Measurements from ENCODE around the gene LRTM2. TPM values are rescaled to one million over a fixed set of nuclear protein-coding genes. Genes with fewer than 3 reads are reported as not detected.

LRTM2 gene
- total RNA-seq, 2 experiments from 2014 or later = not detected

- Mint-ChIP-seq H3K36me3 (no peaks in the 10 kb centered on the region), H3K27me3 (peaks cover 6% of the 10 kb centered on the region), H3K4me1 (ENCODE audit: low read depth) (no peaks in the 10 kb centered on the region), H3K27ac (no peak overlapping the region), H3K9me3 (no peaks in the 10 kb centered on the region), H3K4me3 (no peak overlapping the region)
- POLR2A ChIA-PET = no interaction called here
- intact Hi-C loops (cut with micrococcal nuclease) = no loop called here
- no peak for DNase-seq
- CTCF ChIA-PET = no interaction called here
These were observed 22.7 kb downstream of the LRTM2 start for GRCh38 chr12:1842905-1843640.

- Mint-ChIP-seq H3K9me3 (no peaks in the 10 kb centered on the region), H3K27me3 (peaks cover 6% of the 10 kb centered on the region), H3K4me1 (ENCODE audit: low read depth) (no peaks in the 10 kb centered on the region), H3K4me3 (no peak overlapping the region), H3K36me3 (no peaks in the 10 kb centered on the region), H3K27ac (no peak overlapping the region)
- no peak for DNase-seq
- intact Hi-C loops (cut with micrococcal nuclease) = no loop called here
- CTCF ChIA-PET = no interaction called here
- POLR2A ChIA-PET = no interaction called here
These were observed 23.3 kb downstream of the LRTM2 start for GRCh38 chr12:1843641-1844005.

DNA sequence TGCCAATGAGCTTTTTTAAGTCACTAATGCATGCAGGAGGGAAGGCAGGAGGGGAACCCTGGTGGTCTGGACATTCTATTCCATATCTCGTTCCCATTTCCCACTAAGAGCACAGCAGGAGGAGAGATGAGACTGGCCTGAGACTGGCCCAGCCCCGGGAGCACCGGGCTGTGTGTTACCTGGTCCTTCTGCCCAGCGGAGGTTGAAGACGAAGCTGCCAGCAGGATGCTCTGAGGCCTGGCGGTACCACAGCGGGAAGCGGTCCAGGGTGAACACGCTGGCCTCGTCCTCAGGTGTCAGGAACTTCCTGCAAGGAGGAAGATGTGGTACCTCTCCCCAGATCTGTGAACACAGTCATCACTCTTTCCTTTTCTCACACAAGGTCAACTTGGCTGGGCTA lies 23.9 kb downstream of the LRTM2 start:
- CTCF ChIA-PET = no interaction called here
- H3K4me3 Mint-ChIP-seq = no peak overlapping the region

DNA sequence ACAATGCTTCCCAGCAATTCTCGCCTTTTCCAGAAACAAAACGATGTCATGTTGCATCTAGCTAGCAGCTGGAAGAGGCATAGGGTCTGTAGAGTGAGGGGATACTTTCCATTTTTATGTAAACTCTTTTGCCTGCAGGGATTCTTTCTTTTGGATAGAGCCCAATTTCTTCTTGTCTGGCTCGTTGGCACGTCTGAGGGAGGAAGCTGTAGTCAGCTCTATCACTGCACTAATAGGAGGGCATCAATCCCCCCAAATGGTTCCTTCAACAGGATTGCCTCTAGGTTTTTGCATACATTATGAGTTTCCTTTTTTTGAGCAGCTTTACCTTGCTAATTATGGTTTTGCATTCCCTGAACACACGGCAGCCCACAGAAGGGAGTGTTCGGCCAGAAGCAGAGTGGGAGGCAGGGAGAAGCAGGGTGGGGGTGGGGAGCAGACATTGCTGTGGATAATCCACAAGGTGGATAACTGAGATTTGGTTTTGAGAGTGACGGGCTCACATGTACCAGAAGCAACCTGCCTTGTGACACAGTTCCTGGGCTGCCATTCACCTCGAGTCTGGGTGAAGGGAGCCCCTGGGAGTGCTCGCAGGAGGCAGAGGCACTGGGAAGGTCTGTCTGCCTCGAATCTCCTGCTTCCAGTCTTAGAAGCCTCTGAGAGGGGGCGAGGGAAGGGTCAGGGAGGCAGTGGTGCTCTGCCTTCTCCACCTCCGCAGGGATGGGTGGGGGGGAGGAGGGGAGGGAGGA lies 24.5 kb downstream of the LRTM2 start:
- DNase-seq = no peak
- no peaks in the 10 kb centered on the region for H3K4me1 Mint-ChIP-seq (ENCODE audit: low read depth)
- H3K36me3 Mint-ChIP-seq = no peaks in the 10 kb centered on the region
- no peaks in the 10 kb centered on the region for H3K9me3 Mint-ChIP-seq
- H3K27ac Mint-ChIP-seq = no peak overlapping the region
- H3K27me3 Mint-ChIP-seq = peaks cover 6% of the 10 kb centered on the region
- ChIA-PET POLR2A (no interaction called here), CTCF (no interaction called here)
- intact Hi-C loops (cut with micrococcal nuclease) = no loop called here
- no peak overlapping the region for H3K4me3 Mint-ChIP-seq

More for the DNA sequence above, 23.9 kb downstream of the LRTM2 start:
- Mint-ChIP-seq H3K4me1 (ENCODE audit: low read depth) (no peaks in the 10 kb centered on the region), H3K36me3 (no peaks in the 10 kb centered on the region), H3K27me3 (peaks cover 6% of the 10 kb centered on the region), H3K27ac (no peak overlapping the region), H3K9me3 (no peaks in the 10 kb centered on the region)
- POLR2A ChIA-PET = no interaction called here
- DNase-seq = no peak
- intact Hi-C loops (cut with micrococcal nuclease) = no loop called here

GRCh38 chr12:1845427-1845826 lies 25.1 kb downstream of the LRTM2 start:
- ChIA-PET POLR2A (no interaction called here), CTCF (no interaction called here)
- H3K4me1 Mint-ChIP-seq (ENCODE audit: low read depth) = no peaks in the 10 kb centered on the region
- H3K36me3 Mint-ChIP-seq = no peaks in the 10 kb centered on the region
- no peaks in the 10 kb centered on the region for H3K9me3 Mint-ChIP-seq
- no peak overlapping the region for H3K4me3 Mint-ChIP-seq
- no peak overlapping the region for H3K27ac Mint-ChIP-seq
- H3K27me3 Mint-ChIP-seq = peaks cover 6% of the 10 kb centered on the region
- DNase-seq = no peak
- intact Hi-C loops (cut with micrococcal nuclease) = no loop called here

- Mint-ChIP-seq H3K9me3 (no peaks in the 10 kb centered on the region), H3K27ac (no peak overlapping the region), H3K4me3 (no peak overlapping the region), H3K36me3 (no peaks in the 10 kb centered on the region), H3K27me3 (peaks cover 6% of the 10 kb centered on the region), H3K4me1 (ENCODE audit: low read depth) (no peaks in the 10 kb centered on the region)
- DNase-seq = no peak
- intact Hi-C loops (cut with micrococcal nuclease) = no loop called here
- ChIA-PET CTCF (no interaction called here), POLR2A (no interaction called here)
These were observed 25.5 kb downstream of the LRTM2 start for GRCh38 chr12:1845886-1846285.

- Mint-ChIP-seq H3K4me3 (no peak overlapping the region), H3K9me3 (no peaks in the 10 kb centered on the region), H3K4me1 (ENCODE audit: low read depth) (no peaks in the 10 kb centered on the region), H3K27ac (no peak overlapping the region), H3K36me3 (no peaks in the 10 kb centered on the region), H3K27me3 (peaks cover 6% of the 10 kb centered on the region)
- intact Hi-C loops (cut with micrococcal nuclease) = no loop called here
- DNase-seq = no peak
- CTCF ChIA-PET = no interaction called here
- POLR2A ChIA-PET = no interaction called here
These were observed 26.3 kb downstream of the LRTM2 start for GRCh38 chr12:1846421-1847405.

GRCh38 chr12:1847411-1847810 lies 27.0 kb downstream of the LRTM2 start:
- Mint-ChIP-seq H3K9me3 (no peaks in the 10 kb centered on the region), H3K27me3 (peaks cover 6% of the 10 kb centered on the region)
- intact Hi-C loops (cut with micrococcal nuclease) = no loop called here

DNA sequence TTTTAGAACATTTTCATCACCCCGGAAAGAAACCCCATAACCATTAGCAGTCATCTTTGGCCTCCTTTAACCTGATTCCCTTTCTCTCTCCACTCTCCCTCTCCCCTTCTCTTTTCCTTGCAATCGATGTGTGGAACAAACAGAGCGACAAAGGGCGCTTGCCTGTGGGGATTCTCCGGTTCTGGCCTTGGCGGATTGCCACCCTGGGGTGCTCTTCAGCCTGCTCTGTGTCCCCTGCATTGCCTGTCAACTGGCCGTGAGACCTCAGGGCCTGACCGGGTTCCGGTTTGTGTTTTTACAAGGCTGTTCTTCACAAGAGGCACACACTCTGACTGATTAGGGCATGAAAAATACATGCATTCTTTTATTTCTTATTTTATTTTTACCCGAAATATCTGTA lies 27.8 kb downstream of the LRTM2 start:
- ChIA-PET CTCF (no interaction called here), POLR2A (no interaction called here)
- no peaks in the 10 kb centered on the region for H3K9me3 Mint-ChIP-seq
- no peak overlapping the region for H3K27ac Mint-ChIP-seq
- no peaks in the 10 kb centered on the region for H3K36me3 Mint-ChIP-seq
- peaks cover 6% of the 10 kb centered on the region for H3K27me3 Mint-ChIP-seq
- no peak for DNase-seq
- no peak overlapping the region for H3K4me3 Mint-ChIP-seq
- no peaks in the 10 kb centered on the region for H3K4me1 Mint-ChIP-seq (ENCODE audit: low read depth)
- intact Hi-C loops (cut with micrococcal nuclease) = no loop called here

More at GRCh38 chr12:1847411-1847810, 27.0 kb downstream of the LRTM2 start:
- no peak overlapping the region for H3K27ac Mint-ChIP-seq
- no peaks in the 10 kb centered on the region for H3K36me3 Mint-ChIP-seq
- H3K4me1 Mint-ChIP-seq (ENCODE audit: low read depth) = no peaks in the 10 kb centered on the region
- POLR2A ChIA-PET = no interaction called here
- CTCF ChIA-PET = no interaction called here
- DNase-seq = no peak
- no peak overlapping the region for H3K4me3 Mint-ChIP-seq

GRCh38 chr12:1848745-1849144 lies 28.4 kb downstream of the LRTM2 start:
- POLR2A ChIA-PET = no interaction called here
- Mint-ChIP-seq H3K4me3 (no peak overlapping the region), H3K36me3 (no peaks in the 10 kb centered on the region), H3K9me3 (no peaks in the 10 kb centered on the region), H3K27ac (no peak overlapping the region), H3K4me1 (ENCODE audit: low read depth) (no peaks in the 10 kb centered on the region), H3K27me3 (peaks cover 6% of the 10 kb centered on the region)
- no peak for DNase-seq
- intact Hi-C loops (cut with micrococcal nuclease) = no loop called here
- CTCF ChIA-PET = no interaction called here

- CTCF ChIA-PET = no interaction called here
- H3K4me3 Mint-ChIP-seq = no peak overlapping the region
- no peaks in the 10 kb centered on the region for H3K9me3 Mint-ChIP-seq
- H3K27ac Mint-ChIP-seq = no peak overlapping the region
- DNase-seq = no peak
- POLR2A ChIA-PET = no interaction called here
- no peaks in the 10 kb centered on the region for H3K36me3 Mint-ChIP-seq
- H3K4me1 Mint-ChIP-seq (ENCODE audit: low read depth) = peaks cover 1% of the 10 kb centered on the region
- no peaks in the 10 kb centered on the region for H3K27me3 Mint-ChIP-seq
- intact Hi-C loops (cut with micrococcal nuclease) = no loop called here
These were observed 30.9 kb downstream of the LRTM2 start for GRCh38 chr12:1851151-1851701.

- DNase-seq = no peak
- ChIA-PET CTCF (no interaction called here), POLR2A (no interaction called here)
- Mint-ChIP-seq H3K4me1 (ENCODE audit: low read depth) (peaks cover 1% of the 10 kb centered on the region), H3K4me3 (no peak overlapping the region), H3K9me3 (no peaks in the 10 kb centered on the region), H3K36me3 (no peaks in the 10 kb centered on the region), H3K27ac (no peak overlapping the region), H3K27me3 (no peaks in the 10 kb centered on the region)
- intact Hi-C loops (cut with micrococcal nuclease) = no loop called here
These were observed 31.7 kb downstream of the LRTM2 start for GRCh38 chr12:1852076-1852475.

All from activated CD4-positive, alpha-beta memory T cell treated with anti-CD3 and anti-CD28 coated beads for 36 hours (primary cell).